Thymus (tissue), 11 donors: Measurements from ENCODE around the gene DDX59. TPM values are rescaled to one million over a fixed set of nuclear protein-coding genes. Genes with fewer than 3 reads are reported as not detected.
A peak's percentile ranks its signal among the peaks of the same experiment; 100 is the strongest.

ENCODE experiments used
- DNase-seq, 9 donors: peaks; one replicate each; pipeline ENCODE4 v3.0.0-alpha.2; 2013; ENCODE audit warnings: low spot score in 9 of 9, low read depth in 6 of 9, missing footprints in 1 of 9
- H3K27ac ChIP-seq, 2 donors: one replicate each; pipeline ENCODE4 v1.5.1; 2013; ENCODE audit warnings: control low read depth in 1 of 2, low read depth in 1 of 2, low read length in 1 of 2, mild to moderate bottlenecking in 1 of 2, moderate library complexity in 1 of 2
- H3K27me3 ChIP-seq, 2 donors: one replicate each; pipeline ENCODE4 v1.5.1; 2013; ENCODE audit warnings: low read length in 1 of 2; ENCODE audit not compliant: control insufficient read depth in 2 of 2, insufficient read depth in 1 of 2
- H3K36me3 ChIP-seq, 2 donors: one replicate each; pipeline ENCODE4 v1.5.1; 2013; ENCODE audit warnings: low read length in 1 of 2, mild to moderate bottlenecking in 1 of 2, moderate library complexity in 1 of 2; ENCODE audit not compliant: control insufficient read depth in 2 of 2, insufficient read depth in 2 of 2
- H3K4me1 ChIP-seq, 2 donors: one replicate each; pipeline ENCODE4 v1.5.1; 2013; ENCODE audit warnings: low read length in 2 of 2; ENCODE audit not compliant: control insufficient read depth in 2 of 2, insufficient read depth in 2 of 2
- H3K4me3 ChIP-seq, 2 donors: one replicate each; pipeline ENCODE4 v1.5.1; 2013; ENCODE audit warnings: low read length in 2 of 2, control low read depth in 1 of 2, mild to moderate bottlenecking in 1 of 2
- H3K9me3 ChIP-seq, 2 donors: one replicate each; pipeline ENCODE4 v1.5.1; 2013; ENCODE audit warnings: low read length in 1 of 2, mild to moderate bottlenecking in 1 of 2; ENCODE audit not compliant: control insufficient read depth in 2 of 2, insufficient read depth in 1 of 2
- WGBS: extraction: QIAGEN DNeasy Blood & Tissue Kit; methylation state at CpG from one replicate; pipeline ENCODE4 v1.1.7; 2013; 5-methylcytosine and 5-hydroxymethylcytosine counted together
- polyA plus RNA-seq: library from polyadenylated mRNA; stranded (reverse); fragments of 200-250 nt; gene quantifications from one replicate; pipeline ENCODE4 v1.2.3, GENCODE V29; 2013
- total RNA-seq: library from RNA; stranded (reverse); fragments of 120-200 nt; gene quantifications from one replicate; pipeline ENCODE4 v1.2.4, GENCODE V29; 2013
- donor health status: healthy.

Gene DDX59
- total and polyA plus RNA-seq, 2 donors = 28.8 to 54.0 TPM

- Histone ChIP-seq H3K9me3 (no peaks in the 10 kb centered on the region), H3K4me1 (peaks cover 0 to 8% of the 10 kb centered on the region in 2 donors), H3K4me3 (no peak overlapping the region), H3K27ac (peak overlapping the region in 1 of 2 donors; percentile 15), H3K36me3 (no peaks in the 10 kb centered on the region), H3K27me3 (no peaks in the 10 kb centered on the region)
- no peak for DNase-seq
- WGBS = 93% methylated on average over 1 of the region's 1 CpG
Measured at GRCh38 chr1:200627575-200628222, 42.0 kb downstream of the DDX59 start.

- H3K27me3 ChIP-seq = no peaks in the 10 kb centered on the region
- 82% methylated on average over 5 of the region's 5 CpGs for WGBS
- no peaks in the 10 kb centered on the region for H3K36me3 ChIP-seq
- H3K4me3 ChIP-seq = no peak overlapping the region
- H3K4me1 ChIP-seq = peaks cover 0 to 12% of the 10 kb centered on the region in 2 donors
- no peak for DNase-seq
- no peaks in the 10 kb centered on the region for H3K9me3 ChIP-seq
- no peak overlapping the region for H3K27ac ChIP-seq
Measured at GRCh38 chr1:200626853-200627534, 42.7 kb downstream of the DDX59 start.

- WGBS = 0% methylated on average over 1 of the region's 1 CpG
- H3K27me3 ChIP-seq = no peaks in the 10 kb centered on the region
- H3K27ac ChIP-seq = no peak overlapping the region
- no peaks in the 10 kb centered on the region for H3K9me3 ChIP-seq
- H3K4me3 ChIP-seq = no peak overlapping the region
- no peaks in the 10 kb centered on the region for H3K36me3 ChIP-seq
- peak in 2 of 9 donors; percentile 10 to 45 for DNase-seq
- peaks cover 2 to 15% of the 10 kb centered on the region in 2 donors for H3K4me1 ChIP-seq
Measured at GRCh38 chr1:200625381-200625824, 44.3 kb downstream of the DDX59 start.

GRCh38 chr1:200624679-200625335 lies 44.9 kb downstream of the DDX59 start:
- 93% methylated on average over 2 of the region's 2 CpGs for WGBS
- Histone ChIP-seq H3K9me3 (no peaks in the 10 kb centered on the region), H3K36me3 (no peaks in the 10 kb centered on the region), H3K27ac (no peak overlapping the region), H3K4me1 (peaks cover 4 to 15% of the 10 kb centered on the region in 2 donors), H3K4me3 (no peak overlapping the region), H3K27me3 (no peaks in the 10 kb centered on the region)
- DNase-seq = no peak

- peak; percentile 86 to 98 (median 94) for DNase-seq
- WGBS = 1% methylated on average over 59 of the region's 59 CpGs
- H3K9me3 ChIP-seq = no peaks in the 10 kb centered on the region
- peak within 1 kb of the TSS; percentile 56 to 71 for H3K27ac ChIP-seq
- peak within 1 kb of the TSS; percentile 72 to 84 for H3K4me3 ChIP-seq
- no peaks in the 10 kb centered on the region for H3K27me3 ChIP-seq
- peaks cover 0 to 16% of the 10 kb centered on the region in 2 donors for H3K36me3 ChIP-seq
- peaks cover 4 to 15% of the 10 kb centered on the region in 2 donors for H3K4me1 ChIP-seq
Measured at GRCh38 chr1:200620273-200621131, 49.2 kb downstream of the DDX59 start, which contains the start of gene KIF14. Gene KIF14, minus strand, starts transcription at chr1:200620751. Its CDS starts 2,028 bp downstream, at chr1:200618723.

- Histone ChIP-seq H3K27ac (no peak overlapping the region), H3K36me3 (peaks cover 3 to 21% of the 10 kb centered on the region in 2 donors), H3K4me1 (peaks cover 4 to 15% of the 10 kb centered on the region in 2 donors), H3K27me3 (no peaks in the 10 kb centered on the region), H3K4me3 (peak overlapping the region; percentile 72 to 84), H3K9me3 (no peaks in the 10 kb centered on the region)
- DNase-seq = no peak
- WGBS = 41% methylated on average over 6 of the region's 6 CpGs
Measured at GRCh38 chr1:200619894-200620272, 49.8 kb downstream of the DDX59 start.

GRCh38 chr1:200610846-200611245 lies 58.9 kb downstream of the DDX59 start:
- H3K9me3 ChIP-seq = no peaks in the 10 kb centered on the region
- H3K4me3 ChIP-seq = no peak overlapping the region
- H3K4me1 ChIP-seq = no peaks in the 10 kb centered on the region
- H3K36me3 ChIP-seq = peaks cover 12 to 52% of the 10 kb centered on the region in 2 donors
- no peak overlapping the region for H3K27ac ChIP-seq
- WGBS = 80% methylated on average over 2 of the region's 2 CpGs
- DNase-seq = no peak
- H3K27me3 ChIP-seq = no peaks in the 10 kb centered on the region

GRCh38 chr1:200602632-200603031 lies 67.1 kb downstream of the DDX59 start:
- no peaks in the 10 kb centered on the region for H3K4me1 ChIP-seq
- H3K27ac ChIP-seq = no peak overlapping the region

More at GRCh38 chr1:200602632-200603031, 67.1 kb downstream of the DDX59 start:
- Histone ChIP-seq H3K36me3 (peaks cover 8 to 46% of the 10 kb centered on the region in 2 donors), H3K9me3 (no peaks in the 10 kb centered on the region), H3K27me3 (no peaks in the 10 kb centered on the region), H3K4me3 (no peak overlapping the region)
- 99% methylated on average over 1 of the region's 1 CpG for WGBS
- no peak for DNase-seq
